ENCODE measurements around the gene ZNF316.
"Not testable (repeated sequence)": the region's sequence is repeated elsewhere in the genome, so short reads cannot be mapped to it uniquely, and the experiment has no call there.

ZNF316 gene

DNA sequence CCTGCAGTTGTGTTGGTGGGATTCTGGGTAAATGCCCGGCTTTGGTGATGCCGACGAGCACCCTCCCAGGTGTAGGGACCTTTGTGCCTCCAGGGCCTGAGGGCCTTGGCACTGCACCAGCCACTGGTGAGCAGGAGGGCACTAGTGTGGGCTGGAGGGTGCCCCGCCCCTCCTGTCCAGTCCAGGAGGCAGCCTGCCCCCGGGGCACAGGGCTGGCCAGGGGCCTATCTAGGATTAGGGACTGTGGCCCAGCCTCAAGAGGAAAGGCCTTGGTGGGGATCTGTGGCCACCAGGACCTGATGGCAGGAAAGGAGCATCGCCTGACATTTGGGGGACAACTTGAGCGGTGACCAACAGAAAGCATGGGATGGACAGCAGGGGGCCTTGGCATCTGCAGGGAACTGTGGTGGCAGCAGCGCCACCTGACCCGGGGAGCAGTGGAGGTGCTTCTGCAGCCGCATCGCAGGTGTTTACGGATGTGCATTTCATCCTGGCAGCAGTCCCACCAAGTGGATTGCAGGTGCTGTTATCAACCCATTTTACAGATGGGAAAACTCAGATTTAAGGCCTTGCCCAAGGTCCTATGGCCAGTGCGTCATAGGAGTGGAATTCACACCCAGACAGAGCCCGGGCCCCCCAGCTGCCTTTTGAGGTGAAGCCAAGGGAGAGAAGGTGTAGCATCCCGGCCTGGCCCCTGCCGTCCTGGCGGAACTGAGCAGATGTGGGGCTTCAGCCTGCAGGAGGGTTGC, 11.1 kb downstream of the ZNF316 start:
- DNase-seq = no peak

DNA sequence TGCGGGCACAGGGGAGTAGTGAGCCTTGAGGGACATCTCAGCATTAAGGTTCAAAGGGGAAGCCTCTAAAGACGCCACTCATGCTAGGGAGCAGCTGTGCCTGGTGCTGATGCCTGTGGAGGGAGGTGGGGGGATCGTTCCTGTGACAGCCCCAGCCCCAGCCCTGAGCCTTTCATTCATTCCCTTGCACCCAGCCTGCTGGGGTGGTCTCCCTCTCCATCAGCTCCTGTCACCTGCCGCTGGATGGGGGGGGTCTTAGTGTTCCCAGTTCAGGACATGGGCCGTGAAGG, 11.6 kb downstream of the ZNF316 start:
- DNase-seq = no peak

GRCh38 chr7:6649241-6649961, 12.3 kb downstream of the ZNF316 start:
- no peak for DNase-seq

DNA sequence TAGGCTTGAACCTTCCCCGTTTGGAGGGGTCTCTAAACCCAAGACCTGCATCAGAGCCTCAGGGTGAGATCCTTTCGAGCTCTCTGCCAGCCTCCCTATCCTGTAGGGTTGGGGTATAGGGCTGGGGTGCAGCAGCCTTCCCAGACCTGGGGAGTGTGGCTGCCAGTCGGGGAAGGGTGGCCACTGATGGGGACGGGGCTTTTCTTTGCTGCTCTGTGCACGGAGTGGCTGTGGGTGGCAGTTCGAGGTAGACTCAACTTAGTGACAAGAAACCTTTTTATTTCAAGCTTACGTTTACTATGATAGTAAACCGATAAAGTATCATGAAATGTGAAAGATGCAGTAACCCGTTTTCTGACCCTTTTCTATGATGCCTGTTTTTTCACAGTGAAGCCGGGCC, 13.0 kb downstream of the ZNF316 start:
- no peak for DNase-seq

DNA sequence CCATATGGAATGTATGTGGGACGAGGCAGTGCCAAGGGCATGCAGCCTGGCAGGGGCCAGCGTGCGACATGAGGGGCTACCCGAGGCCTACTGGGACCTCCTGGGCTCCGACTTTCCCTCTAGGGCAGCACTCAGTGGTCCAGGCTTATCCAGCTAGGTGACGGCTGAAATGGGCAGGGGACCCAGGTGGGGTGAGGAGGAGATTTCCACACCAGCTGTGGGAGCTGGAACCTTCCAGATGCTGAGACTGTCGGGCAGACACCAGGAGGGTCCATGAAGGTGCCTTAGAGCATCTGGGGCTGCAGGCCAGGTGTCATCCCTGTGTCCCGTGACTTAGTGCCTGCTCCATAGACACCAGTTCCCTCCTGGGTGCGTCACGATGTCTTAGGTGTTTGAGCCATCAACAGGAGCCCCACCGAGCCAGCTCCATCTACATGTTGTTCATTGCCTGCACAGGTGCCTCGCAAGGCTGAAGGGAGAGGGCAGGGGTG, 13.4 kb downstream of the ZNF316 start:
- no peak for DNase-seq

DNA sequence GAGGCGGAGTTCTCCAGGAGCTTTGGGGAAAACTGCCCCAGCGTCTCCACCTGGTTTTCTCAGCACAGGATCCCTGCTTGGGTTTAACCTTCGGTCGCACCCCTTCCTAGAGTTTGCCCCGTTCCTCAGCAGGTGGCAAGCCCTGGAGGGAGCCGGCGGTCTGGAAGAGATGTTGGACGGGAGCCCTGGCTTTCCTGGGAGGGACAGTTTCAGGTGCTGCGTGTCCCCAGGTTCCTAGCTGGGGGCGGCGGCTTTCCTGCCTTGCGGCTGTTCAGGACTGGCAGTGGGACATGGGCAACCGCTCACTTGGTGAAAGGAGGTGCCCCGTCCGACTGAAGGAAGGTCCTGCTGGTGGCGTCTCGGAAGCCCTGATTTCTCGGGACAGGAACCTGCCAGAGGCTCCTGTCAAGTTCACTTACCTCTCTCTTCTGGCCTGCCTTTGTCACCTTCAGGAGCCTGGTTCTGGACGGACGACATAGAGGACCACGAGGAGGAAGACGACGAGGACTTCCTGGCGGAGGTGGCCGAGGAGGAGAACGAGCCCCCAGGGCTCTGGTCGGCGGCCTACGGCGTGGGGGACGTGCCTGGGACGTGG, 14.8 kb downstream of the ZNF316 start:
- no peak for DNase-seq

GRCh38 chr7:6652446-6653011, 15.4 kb downstream of the ZNF316 start:
- DNase-seq = no peak

- DNase-seq = no peak
Observed at GRCh38 chr7:6653071-6654003, 16.2 kb downstream of the ZNF316 start.

DNA sequence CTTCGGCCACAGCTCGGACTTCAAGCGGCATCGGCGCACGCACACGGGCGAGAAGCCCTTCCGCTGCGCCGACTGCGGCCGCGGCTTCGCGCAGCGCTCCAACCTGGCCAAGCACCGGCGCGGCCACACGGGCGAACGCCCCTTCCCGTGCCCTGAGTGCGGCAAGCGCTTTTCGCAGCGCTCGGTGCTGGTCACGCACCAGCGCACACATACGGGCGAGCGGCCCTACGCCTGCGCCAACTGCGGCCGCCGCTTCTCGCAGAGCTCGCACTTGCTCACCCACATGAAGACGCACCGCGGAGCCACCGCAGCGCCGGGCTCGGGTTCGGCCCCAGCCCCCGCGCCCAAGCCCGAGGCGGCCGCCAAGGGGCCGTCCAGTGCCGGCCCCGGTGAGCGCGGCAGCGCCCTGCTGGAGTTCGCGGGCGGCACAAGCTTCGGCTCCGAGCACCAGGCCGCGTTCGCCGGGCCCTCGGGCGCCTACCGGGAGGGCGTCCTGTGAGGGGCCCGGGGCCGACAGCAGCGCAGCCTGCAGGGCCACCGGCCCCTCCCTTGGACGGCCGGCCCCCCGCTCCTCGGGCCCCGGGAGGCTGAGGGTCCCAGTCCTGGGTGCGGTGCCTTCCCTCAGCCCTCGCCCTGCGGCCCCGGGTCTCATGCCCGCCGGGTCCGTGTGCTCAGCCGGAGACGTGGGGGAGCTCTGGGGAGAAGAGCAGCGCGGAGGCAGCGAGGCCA, 17.2 kb downstream of the ZNF316 start:
- no peak for DNase-seq

DNA sequence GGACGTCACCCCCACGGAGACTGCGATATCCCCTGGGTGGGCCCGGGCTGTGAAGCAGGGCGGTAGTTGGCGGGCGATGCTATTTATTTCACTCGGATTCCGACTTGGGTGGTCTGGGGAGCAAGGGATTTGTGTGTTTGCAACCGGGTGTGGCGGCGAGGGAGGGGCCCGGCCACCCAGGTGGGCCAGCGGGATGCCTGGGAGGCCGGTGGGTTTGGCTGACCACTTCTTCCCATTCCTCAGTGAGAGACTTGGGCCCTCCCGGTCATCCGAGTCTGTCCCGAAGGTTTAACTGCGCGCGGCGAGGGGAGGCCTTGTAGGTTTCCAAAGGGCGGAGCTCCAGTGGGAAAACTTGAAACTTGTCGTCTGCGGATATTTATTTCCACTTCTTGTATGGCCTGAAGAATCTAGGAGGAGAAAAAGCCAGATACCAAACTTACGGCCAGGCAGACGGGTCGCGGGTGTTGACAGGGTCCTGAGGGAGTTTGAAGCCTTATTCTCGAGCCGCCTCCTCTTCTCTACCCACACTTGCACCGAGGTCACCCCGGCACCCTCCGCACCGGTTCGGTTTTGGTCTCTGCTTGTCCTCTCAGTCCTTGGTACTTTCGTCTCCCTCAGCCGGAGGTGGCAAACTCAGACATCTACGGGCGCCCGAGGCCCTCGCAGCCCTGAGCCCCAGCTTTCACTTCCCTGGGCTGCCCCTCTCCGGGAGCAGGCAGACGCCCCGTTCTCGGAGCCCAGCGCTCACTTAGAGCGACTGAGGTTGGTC, 17.9 kb downstream of the ZNF316 start:
- no peak for DNase-seq

DNA sequence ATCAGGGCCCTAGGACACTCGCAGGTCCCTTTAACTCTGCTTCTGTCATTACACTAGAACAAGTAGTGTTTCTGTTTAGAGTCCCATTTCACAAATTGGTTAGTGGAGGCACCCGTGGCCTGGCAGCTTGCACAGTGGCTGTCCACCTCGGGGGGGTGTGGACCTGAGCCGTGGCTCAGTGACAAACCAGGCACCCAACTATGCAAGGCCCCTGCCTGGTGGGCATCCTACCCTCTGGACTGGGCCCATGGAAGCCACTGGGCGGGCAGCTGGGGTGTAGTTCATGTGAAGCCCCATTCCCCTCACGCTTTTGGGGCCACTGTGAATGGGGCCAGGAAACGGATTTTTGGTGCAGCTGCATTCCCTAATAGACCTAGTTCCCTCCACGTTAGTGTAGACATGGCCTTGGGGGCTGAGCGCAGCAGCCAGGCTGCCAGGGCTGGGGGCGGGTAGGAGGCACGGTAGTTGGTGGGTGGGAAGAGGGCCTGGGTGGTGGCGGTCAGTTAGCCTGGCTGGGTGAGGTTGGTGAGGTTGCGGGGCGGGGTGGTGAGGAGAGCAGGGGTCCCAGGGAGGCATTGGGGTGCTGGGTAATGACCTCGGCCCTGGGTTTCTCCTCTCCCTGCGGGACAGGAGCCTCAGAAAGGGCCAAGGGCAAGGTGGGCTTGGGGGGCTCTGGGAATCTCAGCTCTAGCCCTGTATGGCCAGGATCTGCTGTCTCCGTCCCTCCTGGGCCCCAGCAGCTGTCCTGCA, 18.7 kb downstream of the ZNF316 start:
- DNase-seq = no peak

DNA sequence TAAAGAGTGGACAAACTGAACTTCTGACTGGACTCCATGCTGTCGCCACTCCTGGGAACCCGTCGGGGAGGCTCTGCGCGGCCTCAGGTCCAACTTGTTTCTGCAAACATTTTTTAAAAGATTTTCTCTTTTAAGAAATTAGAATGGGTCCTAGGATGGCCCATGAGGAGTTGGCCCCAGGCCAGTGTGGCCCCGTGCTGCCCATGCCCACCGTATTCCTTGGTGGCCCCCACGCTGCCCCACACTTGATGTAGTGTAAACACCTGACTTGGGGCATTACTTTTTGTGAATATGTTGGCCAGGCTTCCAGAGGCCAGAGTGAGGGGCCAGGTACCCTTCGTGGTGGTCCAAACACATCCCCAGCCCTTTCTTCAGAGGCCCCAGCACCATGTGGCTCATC, 19.3 kb downstream of the ZNF316 start:
- DNase-seq = no peak

DNA sequence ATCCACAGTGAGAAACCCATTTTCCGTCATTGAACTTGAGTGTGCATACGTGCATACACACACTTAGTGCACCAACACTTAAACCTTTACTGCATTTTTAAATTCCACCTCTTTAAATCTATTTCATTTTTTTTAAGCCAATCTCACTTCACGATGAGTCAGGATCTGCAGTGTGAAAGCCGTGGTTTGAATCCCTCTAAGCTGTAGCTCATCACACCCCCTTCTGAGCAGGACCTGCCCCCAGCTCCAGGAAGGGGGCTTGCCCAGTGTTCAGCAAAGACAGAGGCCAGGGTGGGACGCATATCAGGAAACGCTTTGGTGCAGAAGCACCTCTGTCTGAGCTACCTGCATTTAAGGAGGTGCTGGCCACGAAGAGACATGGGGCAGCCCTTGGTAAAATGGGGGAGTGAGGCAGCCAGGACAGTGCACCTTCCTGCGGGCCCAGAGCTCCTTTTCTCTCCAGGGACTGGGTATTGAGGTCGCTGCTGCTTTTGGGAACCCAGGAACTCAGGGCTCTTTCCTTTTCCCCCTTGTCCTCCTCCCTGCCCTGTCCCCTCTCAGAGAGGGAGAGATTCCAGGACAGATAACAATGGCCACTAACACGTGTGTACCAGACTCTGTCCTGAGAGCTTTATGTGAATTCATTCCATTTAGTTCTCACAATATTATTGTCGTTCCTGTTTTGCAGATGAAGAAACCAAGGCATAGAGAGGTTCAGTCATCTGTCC, 21.7 kb downstream of the ZNF316 start:
- DNase-seq = no peak

DNA sequence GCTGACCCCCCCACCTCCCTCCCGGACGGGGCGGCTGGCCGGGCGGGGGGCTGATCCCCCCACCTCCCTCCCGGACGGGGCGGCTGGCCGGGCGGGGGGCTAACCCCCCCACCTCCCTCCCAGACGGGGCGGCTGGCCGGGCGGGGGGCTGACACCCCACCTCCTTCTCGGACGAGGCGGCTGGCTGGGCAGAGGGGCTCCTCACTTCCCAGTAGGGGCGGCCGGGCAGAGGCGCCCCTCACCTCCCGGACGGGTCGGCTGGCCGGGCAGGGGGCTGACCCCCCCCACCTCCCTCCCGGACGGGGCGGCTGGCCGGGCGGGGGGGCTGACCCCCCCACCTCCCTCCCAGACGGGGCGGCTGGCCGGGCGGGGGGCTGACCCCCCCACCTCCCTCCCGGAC, 33.7 kb downstream of the ZNF316 start:
- DNase-seq = not testable (repeated sequence)

DNA sequence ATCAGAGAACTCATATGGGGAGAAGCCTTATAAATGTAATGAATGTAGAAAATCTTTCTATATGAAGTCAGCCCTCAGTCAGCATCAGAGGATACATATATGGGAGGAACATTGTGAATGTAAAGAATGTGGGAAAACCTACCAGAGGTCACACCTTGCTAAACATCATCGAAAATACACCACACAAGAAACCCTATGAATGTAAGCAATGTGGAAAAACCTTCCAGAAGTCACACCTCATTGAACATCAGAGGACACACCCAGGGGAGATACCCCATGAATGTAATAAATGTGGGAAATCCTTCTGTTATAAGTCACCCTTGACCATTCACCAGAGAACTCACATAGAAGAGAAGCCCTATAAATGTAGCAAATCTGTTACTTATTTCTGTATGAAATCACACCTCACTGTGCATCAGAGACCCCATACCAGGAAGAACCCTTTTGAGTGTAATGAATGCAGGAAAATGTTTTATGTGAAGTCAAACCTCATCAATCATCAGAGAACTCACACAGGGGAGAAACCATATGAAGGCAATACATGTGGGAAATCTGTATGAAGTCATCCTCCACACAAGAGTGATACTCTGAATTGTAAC, 38.8 kb downstream of the ZNF316 start:
- no peak for DNase-seq

GRCh38 chr7:6680146-6680545, 43.0 kb downstream of the ZNF316 start:
- DNase-seq = no peak

DNA sequence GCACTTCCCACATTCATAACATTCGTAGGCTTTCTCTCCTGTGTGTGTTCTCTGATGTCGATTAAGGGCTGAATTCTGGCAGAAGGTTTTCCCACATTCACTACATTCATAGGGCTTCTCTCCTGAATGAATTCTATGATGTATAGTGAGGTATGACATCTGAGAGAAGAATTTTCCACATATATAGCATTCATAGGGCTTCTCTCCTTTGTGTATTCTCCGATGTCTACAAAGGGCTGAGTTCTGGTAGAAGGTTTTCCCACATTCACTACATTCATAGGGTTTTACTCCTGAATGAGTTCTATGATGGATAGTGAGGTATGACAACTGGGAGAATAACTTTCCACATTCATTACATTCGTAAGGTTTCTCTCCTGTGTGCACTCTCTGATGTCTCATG, 54.0 kb downstream of the ZNF316 start:
- no peak for DNase-seq

DNA sequence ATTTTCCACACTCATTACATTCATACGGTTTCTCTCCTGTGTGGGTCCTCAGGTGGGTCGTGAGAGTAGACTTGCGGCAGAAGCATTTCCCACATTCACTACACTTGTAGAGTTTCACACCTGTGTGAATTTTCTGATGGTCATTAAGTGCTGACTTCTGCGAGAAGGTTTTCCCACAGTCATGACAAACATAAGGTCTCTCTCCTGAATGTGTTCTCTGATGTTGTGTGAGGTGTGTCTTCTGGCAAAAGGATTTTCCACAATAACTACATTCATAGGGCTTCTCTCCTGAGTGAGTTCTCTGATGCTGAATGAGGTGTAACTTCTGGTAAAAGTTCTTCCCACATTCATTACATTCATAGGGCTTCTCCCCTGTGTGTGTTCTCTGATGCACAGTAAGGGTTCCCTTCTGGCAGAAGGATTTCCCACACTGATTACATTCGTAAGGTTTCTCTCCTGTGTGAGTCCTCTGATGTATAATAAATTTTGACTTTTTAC, 54.5 kb downstream of the ZNF316 start:
- DNase-seq = no peak

DNA sequence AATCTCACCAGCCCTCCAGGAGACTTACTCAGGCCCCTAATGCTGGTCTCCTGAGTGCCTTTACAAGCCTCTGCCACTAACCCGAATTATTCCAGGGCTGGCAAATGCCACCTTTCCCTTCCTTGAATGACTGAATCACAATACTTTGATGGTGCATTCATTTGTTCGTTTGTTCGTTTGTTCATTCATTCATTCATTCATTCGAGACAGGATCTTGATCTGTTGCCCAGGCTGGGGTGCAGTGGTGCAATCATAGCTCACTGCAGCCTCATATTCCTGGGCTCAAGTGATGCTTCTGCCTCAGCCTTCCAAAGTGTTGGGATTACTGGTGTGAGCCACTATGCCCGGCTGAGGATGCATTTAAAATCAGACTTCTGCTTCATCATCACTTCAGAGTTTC, 63.7 kb downstream of the ZNF316 start:
- DNase-seq = no peak
